K562 (cell line): ENCODE data around the gene MRPL52. TPM values are rescaled to one million over a fixed set of nuclear protein-coding genes. Genes with fewer than 3 reads are reported as not detected.

Experiments used
- DACH1 ChIP-seq: fragments of 450-650 bp; IDR thresholded peaks from 2 replicates; pipeline ENCODE4 v1.6.1; 2018; ENCODE audit not compliant: partially characterized antibody
- ETS1 ChIP-seq: conservative IDR thresholded peaks from 2 replicates; pipeline ENCODE4 v1.6.1; 2011; ENCODE audit warnings: low read depth, mild to moderate bottlenecking, low read length; ENCODE audit not compliant: control insufficient read depth
- FOXP1 ChIP-seq: sonication (generic); formaldehyde crosslinking; IDR thresholded peaks from 2 replicates; pipeline ENCODE4 v1.8.0; 2022; ENCODE audit warnings: mild to moderate bottlenecking, missing genetic modification reagents
- FOXP4 ChIP-seq: sonication (generic); formaldehyde crosslinking; IDR thresholded peaks from 2 replicates; pipeline ENCODE4 v1.8.0; 2022; ENCODE audit warnings: mild to moderate bottlenecking, missing genetic modification reagents, borderline replicate concordance
- GATAD2B ChIP-seq: fragments of 450-650 bp; IDR thresholded peaks from 2 replicates; pipeline ENCODE4 v1.6.1; 2017; ENCODE audit warnings: mild to moderate bottlenecking, borderline replicate concordance
- KDM2B ChIP-seq: fragments of 250-450 bp; sonication (Bioruptor Pico); IDR thresholded peaks from 2 replicates; pipeline ENCODE4 v1.8.0; 2021; ENCODE audit warnings: mild to moderate bottlenecking, moderate library complexity
- MEF2A ChIP-seq: IDR thresholded peaks from 2 replicates; pipeline ENCODE4 v1.6.1; 2011; ENCODE audit warnings: low read depth, mild to moderate bottlenecking, low read length, moderate library complexity; ENCODE audit not compliant: control insufficient read depth
- NCOA4 ChIP-seq: fragments of 450-650 bp; IDR thresholded peaks from 2 replicates; pipeline ENCODE4 v1.6.1; 2018; ENCODE audit warnings: mild to moderate bottlenecking; ENCODE audit not compliant: partially characterized antibody
- PTRF ChIP-seq: fragments of 450-650 bp; IDR thresholded peaks from 2 replicates; pipeline ENCODE4 v1.6.1; 2016; ENCODE audit warnings: mild to moderate bottlenecking, missing genetic modification characterization, missing compliant biosample characterization
- RERE ChIP-seq: sonication (generic); formaldehyde crosslinking; IDR thresholded peaks from 2 replicates; pipeline ENCODE4 v1.8.0; 2023; ENCODE audit warnings: missing genetic modification reagents, mild to moderate bottlenecking, borderline replicate concordance
- RFX1 ChIP-seq: fragments of 450-650 bp; IDR thresholded peaks from 2 replicates; pipeline ENCODE4 v1.6.1; 2016; ENCODE audit warnings: mild to moderate bottlenecking, moderate library complexity
- SAP30 ChIP-seq: fragments of 200-600 bp; sonication (generic); IDR thresholded peaks from 2 replicates; pipeline ENCODE4 v1.6.1; 2012; ENCODE audit warnings: borderline replicate concordance, low read depth, mild to moderate bottlenecking, moderate library complexity, low read length, control low read depth, inconsistent platforms; ENCODE audit not compliant: insufficient read depth, poor library complexity, severe bottlenecking
- SLC30A9 ChIP-seq: fragments of 250-450 bp; sonication (Bioruptor Pico); IDR thresholded peaks from 2 replicates; pipeline ENCODE4 v1.8.0; 2022; ENCODE audit warnings: mild to moderate bottlenecking, moderate library complexity
- polyA plus RNA-seq, 8 experiments: library from polyadenylated mRNA; depleted of rRNA in 4 of 8; stranded (reverse) in 5 of 8; unstranded in 3 of 8; fragments of >200 nt; fragmentation: Nextera tagmentation in 2 of 8; fragmentation: Illumina TruSeq in 1 of 8; extraction: Ambion mirVana in 2 of 8; extraction: Trizol in 1 of 8; gene quantifications; 2 replicates each; pipeline versions ENCODE4 v1.2.1 to v1.2.3, GENCODE V29; 2011 to 2014; ENCODE audit warnings: inconsistent platforms in 1 of 8, missing spikeins in 1 of 8
- total RNA-seq, 7 experiments: library from RNA; depleted of rRNA in 6 of 7; stranded (reverse); fragments of >200 nt in 6 of 7; fragmentation: Illumina TruSeq in 2 of 7; extraction: Trizol in 2 of 7; gene quantifications; 2 replicates each; pipeline versions ENCODE4 v1.2.1 to v1.2.3, GENCODE V29; 2011 to 2021; ENCODE audit warnings: low replicate concordance in 1 of 7
- TF ChIP-seq, protein P1 (sequence below): fragments of 250-450 bp; sonication (Bioruptor Pico); IDR thresholded peaks from 2 replicates; pipeline ENCODE4 v1.5.0; 2021
- TF ChIP-seq, protein P2 (sequence below): sonication (generic); IDR thresholded peaks from 2 replicates; pipeline ENCODE4 v1.6.1; 2016

The MRPL52 gene
- total and polyA plus RNA-seq, 9 of the 15 experiments (the other 6 are each of a cell fraction or from before 2014, with no cell fraction given): 56.5 to 213 (median 168) TPM

- TF ChIP-seq FOXP4 (no peak), DACH1 (no peak), RFX1 (no peak), KDM2B (no peak), SAP30 (no peak), GATAD2B (no peak), NCOA4 (no peak), FOXP1 (CRISPR knock-in tag) (0 out of 2 replicates have a peak, but pooled peaks have one; percentile 44), SLC30A9 (no peak), RERE (no peak), ETS1 (no peak), MEF2A (no peak), PTRF (tag) (no peak)
- TF ChIP-seq, protein P1, sequence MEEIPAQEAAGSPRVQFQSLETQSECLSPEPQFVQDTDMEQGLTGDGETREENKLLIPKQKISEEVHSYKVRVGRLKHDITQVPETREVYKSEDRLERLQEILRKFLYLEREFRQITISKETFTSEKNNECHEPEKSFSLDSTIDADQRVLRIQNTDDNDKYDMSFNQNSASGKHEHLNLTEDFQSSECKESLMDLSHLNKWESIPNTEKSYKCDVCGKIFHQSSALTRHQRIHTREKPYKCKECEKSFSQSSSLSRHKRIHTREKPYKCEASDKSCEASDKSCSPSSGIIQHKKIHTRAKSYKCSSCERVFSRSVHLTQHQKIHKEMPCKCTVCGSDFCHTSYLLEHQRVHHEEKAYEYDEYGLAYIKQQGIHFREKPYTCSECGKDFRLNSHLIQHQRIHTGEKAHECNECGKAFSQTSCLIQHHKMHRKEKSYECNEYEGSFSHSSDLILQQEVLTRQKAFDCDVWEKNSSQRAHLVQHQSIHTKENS: no peak
- TF ChIP-seq, protein P2, sequence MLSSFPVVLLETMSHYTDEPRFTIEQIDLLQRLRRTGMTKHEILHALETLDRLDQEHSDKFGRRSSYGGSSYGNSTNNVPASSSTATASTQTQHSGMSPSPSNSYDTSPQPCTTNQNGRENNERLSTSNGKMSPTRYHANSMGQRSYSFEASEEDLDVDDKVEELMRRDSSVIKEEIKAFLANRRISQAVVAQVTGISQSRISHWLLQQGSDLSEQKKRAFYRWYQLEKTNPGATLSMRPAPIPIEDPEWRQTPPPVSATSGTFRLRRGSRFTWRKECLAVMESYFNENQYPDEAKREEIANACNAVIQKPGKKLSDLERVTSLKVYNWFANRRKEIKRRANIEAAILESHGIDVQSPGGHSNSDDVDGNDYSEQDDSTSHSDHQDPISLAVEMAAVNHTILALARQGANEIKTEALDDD: peak; percentile 16; the same call in 1 of the 2 replicates
These were observed 23.5 kb downstream of the MRPL52 start (continued) for GRCh38 chr14:22852940-22853767.
